ENCODE data around the gene TLL1. TPM values are rescaled to one million over a fixed set of nuclear protein-coding genes. Genes with fewer than 3 reads are reported as not detected.
A peak's percentile ranks its signal among the peaks of the same experiment; 100 is the strongest.

The TLL1 gene
- total RNA-seq (2014; rRNA removed) (4.8 and 5.0 TPM in 2 replicates), Bru-seq, nascent RNA (percentile 61 among the genes with signal in this experiment), BruChase-seq, experiment 1, labeled RNA remaining after a 6-hour chase (percentile 51 among the genes with signal in this experiment), BruChase-seq, experiment 2, labeled RNA remaining after a 2-hour chase (percentile 70 among the genes with signal in this experiment)
- long read RNA-seq, full-length matches to known transcripts = 3 of 23 reads
- long read RNA-seq, partial matches to known transcripts = 10 of 23 reads
- long read RNA-seq, other reads (novel, unspliced or antisense) = 10 of 23 reads

DNA sequence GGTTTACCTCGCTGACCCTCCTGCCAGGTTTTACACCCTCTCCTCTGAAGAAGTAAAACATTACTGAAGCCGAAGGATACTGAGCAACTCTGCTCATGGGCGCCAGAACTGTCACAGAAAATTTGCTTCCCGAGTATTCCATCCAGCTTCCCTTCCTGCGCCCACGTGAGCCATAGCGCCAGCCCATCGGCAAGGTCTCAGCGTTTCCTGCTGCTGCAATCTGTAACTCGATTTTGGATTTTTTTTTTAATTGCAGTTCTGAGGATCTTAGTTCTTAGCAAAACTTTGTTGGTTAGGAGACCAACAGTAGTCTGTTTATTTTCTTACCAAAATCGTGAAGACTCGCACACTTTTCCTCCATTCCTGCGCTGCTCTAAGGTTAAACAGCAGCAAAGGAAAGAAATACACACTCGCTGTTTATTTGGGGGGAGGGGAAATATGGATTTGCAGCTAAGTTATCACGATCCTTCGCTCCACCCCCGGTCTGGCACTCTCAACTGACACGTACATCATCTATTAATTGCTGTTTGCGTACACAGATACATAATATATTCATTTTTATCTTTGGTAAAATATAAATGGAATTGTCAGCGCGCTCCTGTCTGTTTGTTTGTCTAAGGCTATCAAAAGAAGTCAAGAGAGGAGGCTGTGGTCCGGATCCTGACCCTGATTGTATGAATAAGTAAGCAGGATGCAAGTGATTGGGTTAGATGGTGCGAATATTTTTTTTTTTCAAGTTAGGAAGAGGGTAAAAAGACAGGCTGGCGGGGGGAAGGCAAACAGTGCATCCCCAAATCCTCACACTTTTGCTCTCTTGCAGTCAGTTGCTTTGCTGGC, at the start of gene TLL1:
TSS of gene TLL1 (plus strand) at position 777 of the 837 bp plus-strand sequence. CDS start 668 bp downstream, outside the sequence.
- Histone ChIP-seq H4K20me1 (ENCODE audit: low read length) (no peaks in the 10 kb centered on the region), H3F3A (ENCODE audit: low read length, unreplicated experiment) (no peaks in the 10 kb centered on the region), H3K4me1 (ENCODE audit: insufficient read depth, low read length) (peaks cover 28% of the 10 kb centered on the region), H3K4me3 (ENCODE audit: low read length) (peak within 1 kb of the TSS; percentile 89), H3K27me3 (ENCODE audit: low read length) (no peaks in the 10 kb centered on the region), H3K36me3 (ENCODE audit: low read depth, low read length) (no peaks in the 10 kb centered on the region), H3K9me3 (ENCODE audit: low read length) (no peaks in the 10 kb centered on the region), H3K79me2 (ENCODE audit: low read length) (peaks cover 10% of the 10 kb centered on the region; the same call in 1 of the 2 replicates), H2AFZ (ENCODE audit: low read length) (peak within 1 kb of the TSS; percentile 99), H3K4me2 (ENCODE audit: low read length) (peak within 1 kb of the TSS; percentile 96), H3K9me2 (replicated peaks; ENCODE audit: low read length) (no peaks in the 10 kb centered on the region), H3K27ac (ENCODE audit: low read length) (peak within 1 kb of the TSS; percentile 28), H3K9ac (ENCODE audit: low read length) (peak within 1 kb of the TSS; percentile 65)
- ATAC-seq = peak; percentile 14
- no TSS peak for BruUV-seq (replicated peaks)
- intact Hi-C loops (cut with micrococcal nuclease) = loop anchor here (1.0 to 5.0 kb wide), 4 partner anchors 142 to 220 kb away; no protein-coding TSS in a partner anchor
- ChIA-PET POLR2A (ENCODE audit: unreplicated experiment) (interaction anchor here (0.7 kb wide), 1 partner anchor 589 kb away, joined by 4 read pairs; no protein-coding TSS in a partner anchor), CTCF (interaction anchor here (0.7 kb wide), 1 partner anchor 213 kb away, joined by 3 read pairs; no protein-coding TSS in a partner anchor)
- no peak for TF ChIP-seq EZH2 (IDR thresholded peaks at IDR 0.05; ENCODE audit: low read length, unreplicated experiment)
- no peak for TF ChIP-seq EZH2phosphoT487 (IDR thresholded peaks at IDR 0.05; ENCODE audit: borderline replicate concordance, low read length)
- TF ChIP-seq, protein P1, sequence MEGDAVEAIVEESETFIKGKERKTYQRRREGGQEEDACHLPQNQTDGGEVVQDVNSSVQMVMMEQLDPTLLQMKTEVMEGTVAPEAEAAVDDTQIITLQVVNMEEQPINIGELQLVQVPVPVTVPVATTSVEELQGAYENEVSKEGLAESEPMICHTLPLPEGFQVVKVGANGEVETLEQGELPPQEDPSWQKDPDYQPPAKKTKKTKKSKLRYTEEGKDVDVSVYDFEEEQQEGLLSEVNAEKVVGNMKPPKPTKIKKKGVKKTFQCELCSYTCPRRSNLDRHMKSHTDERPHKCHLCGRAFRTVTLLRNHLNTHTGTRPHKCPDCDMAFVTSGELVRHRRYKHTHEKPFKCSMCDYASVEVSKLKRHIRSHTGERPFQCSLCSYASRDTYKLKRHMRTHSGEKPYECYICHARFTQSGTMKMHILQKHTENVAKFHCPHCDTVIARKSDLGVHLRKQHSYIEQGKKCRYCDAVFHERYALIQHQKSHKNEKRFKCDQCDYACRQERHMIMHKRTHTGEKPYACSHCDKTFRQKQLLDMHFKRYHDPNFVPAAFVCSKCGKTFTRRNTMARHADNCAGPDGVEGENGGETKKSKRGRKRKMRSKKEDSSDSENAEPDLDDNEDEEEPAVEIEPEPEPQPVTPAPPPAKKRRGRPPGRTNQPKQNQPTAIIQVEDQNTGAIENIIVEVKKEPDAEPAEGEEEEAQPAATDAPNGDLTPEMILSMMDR (conservative IDR thresholded peaks at IDR 0.05; ENCODE audit: low read depth, low read length) = no peak
- peak; percentile 44 for DNase-seq

DNA sequence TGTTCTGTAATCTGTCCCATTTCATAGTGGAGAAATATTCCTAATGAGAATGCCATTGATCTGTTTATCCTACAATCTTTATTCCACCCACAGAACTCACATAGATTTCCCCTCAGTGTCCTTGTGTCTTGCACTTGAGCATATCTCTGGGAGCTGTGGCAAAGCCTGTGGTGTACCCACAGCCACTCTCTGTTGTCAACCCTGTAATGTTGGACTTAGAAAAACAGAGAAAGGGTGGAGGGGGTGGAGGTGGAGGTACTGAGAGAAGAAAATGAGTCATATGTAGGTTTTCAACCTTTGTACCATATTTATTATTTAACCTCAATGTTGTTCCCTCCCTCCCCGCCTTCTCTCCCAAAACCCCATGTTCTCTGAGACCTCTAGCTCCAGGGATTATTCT, 46.9 kb upstream of the TLL1 start:
- Histone ChIP-seq H3K9me3 (ENCODE audit: low read length) (no peaks in the 10 kb centered on the region), H3K4me3 (ENCODE audit: low read length) (no peak overlapping the region), H3K4me2 (ENCODE audit: low read length) (no peak overlapping the region), H3K9ac (ENCODE audit: low read length) (no peak overlapping the region), H3K27ac (ENCODE audit: low read length) (no peak overlapping the region), H3K9me2 (replicated peaks; ENCODE audit: low read length) (no peaks in the 10 kb centered on the region), H4K20me1 (ENCODE audit: low read length) (no peaks in the 10 kb centered on the region), H3K4me1 (ENCODE audit: insufficient read depth, low read length) (peaks cover 11% of the 10 kb centered on the region; the same call in 1 of the 2 replicates), H2AFZ (ENCODE audit: low read length) (no peak overlapping the region), H3F3A (ENCODE audit: low read length, unreplicated experiment) (no peaks in the 10 kb centered on the region), H3K36me3 (ENCODE audit: low read depth, low read length) (no peaks in the 10 kb centered on the region), H3K79me2 (ENCODE audit: low read length) (no peaks in the 10 kb centered on the region), H3K27me3 (ENCODE audit: low read length) (no peaks in the 10 kb centered on the region)
- TF ChIP-seq EZH2 (IDR thresholded peaks at IDR 0.05; ENCODE audit: low read length, unreplicated experiment) = no peak
- TF ChIP-seq, protein P1 (conservative IDR thresholded peaks at IDR 0.05; ENCODE audit: low read depth, low read length) = no peak
- TF ChIP-seq EZH2phosphoT487 (IDR thresholded peaks at IDR 0.05; ENCODE audit: borderline replicate concordance, low read length) = no peak
- no TSS peak for BruUV-seq (replicated peaks)
- ChIA-PET POLR2A (ENCODE audit: unreplicated experiment) (no interaction called here), CTCF (no interaction called here)
- ATAC-seq (no peak), DNase-seq (no peak)
- intact Hi-C loops (cut with micrococcal nuclease) = no loop called here
